HG03045 (cell line): ENCODE data around the gene POLA1.

ENCODE experiments used
- ATAC-seq: cut with Tn5 transposase; IDR thresholded peaks from one replicate; pipeline ENCODE4 v1.9.1; 2021; ENCODE audit warnings: mild to moderate bottlenecking, moderate library complexity; ENCODE audit not compliant: unreplicated experiment

POLA1 gene

DNA sequence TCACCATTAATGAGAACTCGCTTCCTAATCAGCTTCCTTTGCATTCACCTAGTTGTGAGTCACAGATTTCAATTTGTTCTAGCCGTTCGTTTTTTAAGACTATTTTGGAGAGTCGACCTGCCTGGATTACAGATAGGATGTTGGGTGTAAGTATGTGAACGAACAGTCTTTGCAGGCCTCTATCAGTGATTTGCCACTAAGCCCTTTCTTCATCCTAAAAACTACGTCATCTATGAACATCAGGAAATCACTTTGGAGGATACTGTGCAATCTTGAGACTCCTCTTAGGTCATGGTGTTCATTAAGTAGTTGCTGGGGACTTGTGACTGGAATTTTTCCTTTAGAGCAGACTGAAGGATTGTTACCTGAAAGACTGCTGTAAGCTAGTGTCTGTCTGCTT lies 1.1 kb downstream of the POLA1 start:
- ATAC-seq = no peak

DNA sequence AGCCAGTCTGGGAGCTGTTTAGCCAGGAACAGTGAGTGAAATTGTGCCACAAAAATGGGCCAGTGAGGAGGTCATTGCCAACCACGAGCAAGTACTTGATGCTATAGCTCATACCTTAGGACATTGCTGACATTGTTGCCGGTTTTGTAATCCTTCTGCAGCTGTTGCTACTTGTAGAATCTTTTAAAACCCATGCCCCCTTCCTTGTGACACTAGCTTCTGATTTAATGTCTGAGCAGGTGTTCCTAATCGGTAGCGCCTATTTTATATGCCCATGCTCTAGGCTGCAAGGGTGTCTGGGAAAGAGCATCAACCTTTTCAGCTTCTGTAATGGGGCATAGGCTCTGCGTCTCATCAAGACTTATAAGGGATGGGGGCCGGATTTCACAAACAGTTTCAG lies 2.6 kb downstream of the POLA1 start:
- no peak for ATAC-seq

GRCh38 chrX:24702362-24703184 lies 8.9 kb downstream of the POLA1 start:
- peak; percentile 97 for ATAC-seq

- no peak for ATAC-seq
Measured at GRCh38 chrX:24703185-24703494, 9.4 kb downstream of the POLA1 start.

DNA sequence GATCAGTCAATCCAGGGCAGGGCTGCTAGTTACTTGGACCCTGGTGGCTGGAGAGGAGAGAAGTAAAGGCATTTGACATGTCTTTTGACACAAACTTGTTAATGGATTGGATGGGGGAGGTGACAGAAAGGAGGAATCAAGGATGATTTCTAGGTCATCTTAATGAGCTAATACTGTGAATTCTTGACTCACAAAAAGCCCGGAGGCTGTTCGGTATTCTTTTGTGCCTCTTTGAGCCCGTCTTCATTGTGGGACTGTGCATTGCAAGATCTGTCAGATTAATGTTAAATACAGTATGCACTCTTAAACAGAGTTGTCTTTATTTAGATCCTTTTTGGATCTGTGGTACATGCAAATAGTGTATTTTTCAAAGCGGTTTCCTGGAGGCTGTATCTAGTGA lies 25.1 kb downstream of the POLA1 start:
- no peak for ATAC-seq

- no peak for ATAC-seq
Measured at GRCh38 chrX:24720036-24720435, 26.3 kb downstream of the POLA1 start.

DNA sequence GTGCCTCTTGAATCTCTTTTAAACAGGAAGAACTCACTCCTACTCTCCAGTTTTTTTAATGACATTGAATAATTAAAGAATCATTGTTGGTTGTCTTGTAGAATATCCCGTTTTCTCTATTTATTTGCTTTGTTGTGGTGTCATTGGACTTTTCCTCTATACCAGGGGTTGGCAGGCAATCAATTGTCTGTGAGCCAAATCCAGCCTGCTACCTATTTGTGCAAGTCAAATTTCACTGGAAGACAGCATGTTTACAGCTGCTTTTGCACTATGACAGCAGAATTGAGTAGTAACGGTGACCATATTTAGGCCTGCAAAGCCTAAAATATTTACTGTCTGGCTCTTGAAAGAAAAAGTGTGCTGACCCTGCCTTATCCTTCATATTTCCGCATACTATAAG lies 34.8 kb downstream of the POLA1 start:
- ATAC-seq = no peak

GRCh38 chrX:24732766-24733500 lies 39.2 kb downstream of the POLA1 start:
- no peak for ATAC-seq

DNA sequence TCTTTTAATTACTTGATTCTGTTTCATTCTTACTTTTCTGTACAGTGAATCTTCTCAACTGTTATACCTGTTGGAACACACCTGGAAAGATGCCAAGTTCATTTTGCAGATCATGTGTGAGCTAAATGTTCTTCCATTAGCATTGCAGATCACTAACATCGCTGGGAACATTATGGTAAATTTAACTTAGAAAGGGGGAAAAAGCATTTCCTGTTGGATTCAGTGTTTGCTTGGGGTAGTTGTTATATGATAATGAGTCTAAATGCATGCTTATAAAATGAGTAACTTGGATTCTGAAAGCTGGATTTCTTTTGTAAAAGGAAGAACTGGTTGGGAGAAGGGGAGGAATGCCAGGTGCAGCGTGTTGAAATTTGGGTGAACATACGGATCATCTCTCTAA lies 47.6 kb downstream of the POLA1 start:
- no peak for ATAC-seq

DNA sequence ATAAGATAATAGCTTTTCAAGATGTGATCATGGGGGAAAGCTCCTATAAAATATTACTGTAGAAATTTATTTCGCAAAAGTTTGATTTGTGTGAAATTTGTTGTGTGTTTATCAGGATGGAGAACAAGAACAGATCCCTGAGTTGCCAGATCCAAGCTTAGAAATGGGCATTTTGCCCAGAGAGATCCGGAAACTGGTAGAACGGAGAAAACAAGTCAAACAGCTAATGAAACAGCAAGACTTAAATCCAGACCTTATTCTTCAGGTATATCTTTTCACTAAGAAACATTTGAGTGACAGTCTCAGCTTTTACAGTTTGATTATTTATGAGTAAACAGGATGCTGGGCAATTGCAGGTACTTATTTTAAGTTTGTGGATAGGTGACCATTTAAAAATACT lies 54.5 kb downstream of the POLA1 start:
- ATAC-seq = no peak

DNA sequence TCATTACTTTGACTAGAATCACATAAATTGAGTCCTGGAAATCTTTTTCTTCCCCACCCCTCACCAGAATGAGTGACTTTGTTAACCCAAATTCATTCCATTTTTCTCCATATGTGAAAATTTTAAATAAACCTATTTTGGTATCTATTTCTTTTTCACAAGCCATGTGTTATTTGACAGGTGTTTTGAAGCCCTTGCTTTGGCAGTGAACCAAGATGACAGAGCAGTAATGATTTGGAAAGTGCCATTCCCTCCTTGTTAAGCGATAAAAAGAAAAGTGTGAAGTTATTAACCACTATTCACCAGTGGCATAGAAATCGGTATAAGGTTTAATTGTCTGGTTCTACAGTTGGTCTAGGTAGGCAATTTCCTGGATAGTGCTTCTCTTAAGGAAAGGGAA lies 66.1 kb downstream of the POLA1 start:
- ATAC-seq = no peak

DNA sequence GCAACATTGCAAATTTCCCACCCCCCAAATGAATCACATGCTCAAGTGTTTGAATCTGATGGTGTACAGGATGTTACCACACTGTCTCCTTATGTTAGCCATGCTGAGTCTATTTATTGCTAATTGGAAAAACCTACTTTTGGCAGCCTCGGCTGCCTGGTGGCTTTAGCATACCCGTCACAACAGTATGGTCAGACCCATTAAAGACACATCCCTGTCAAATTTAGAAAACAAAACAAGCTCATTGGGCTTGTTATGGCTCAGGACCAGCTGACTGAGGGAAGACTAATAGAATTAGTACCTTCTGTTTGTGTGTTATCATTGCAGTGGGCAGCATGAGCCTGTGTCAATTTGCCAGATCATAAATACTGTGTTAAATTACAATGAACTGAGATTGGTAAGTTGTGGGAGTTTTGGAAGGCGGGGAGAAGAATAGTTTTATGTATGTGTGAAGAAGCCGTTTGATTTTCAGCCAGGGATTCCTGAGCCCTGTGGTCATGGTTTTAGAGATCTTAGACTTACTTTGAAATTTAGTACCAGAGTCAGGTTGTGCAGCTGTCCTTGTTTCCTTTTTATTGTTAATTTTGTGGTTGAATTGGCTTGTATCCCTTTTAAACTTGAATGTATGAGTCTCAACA lies 66.8 kb downstream of the POLA1 start:
- ATAC-seq = no peak

GRCh38 chrX:24761306-24761705 lies 67.6 kb downstream of the POLA1 start:
- ATAC-seq = no peak

GRCh38 chrX:24763989-24764388 lies 70.3 kb downstream of the POLA1 start:
- ATAC-seq = no peak

- ATAC-seq = no peak
Measured at GRCh38 chrX:24767557-24767956, 73.8 kb downstream of the POLA1 start.

DNA sequence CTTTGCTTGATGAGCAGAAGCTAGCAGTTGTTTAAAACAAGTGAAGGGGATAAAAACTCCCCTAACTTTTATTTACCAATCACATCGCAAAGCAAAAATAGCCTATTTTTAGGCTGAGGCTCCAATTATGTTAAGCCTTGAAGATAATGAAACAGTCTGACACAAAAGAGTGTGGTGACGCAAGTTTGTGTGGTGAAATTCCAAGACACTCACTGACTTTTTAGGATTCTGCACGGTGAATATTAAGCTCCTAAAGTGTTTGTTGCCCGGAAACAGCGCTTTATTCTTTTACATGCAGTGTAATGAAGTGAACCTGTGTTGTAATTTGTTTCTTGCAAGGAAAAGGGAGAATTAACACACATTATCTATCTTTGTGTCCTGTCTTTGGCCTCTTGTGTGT lies 74.8 kb downstream of the POLA1 start:
- no peak for ATAC-seq

- no peak for ATAC-seq
Measured at GRCh38 chrX:24774650-24775049, 80.9 kb downstream of the POLA1 start.

DNA sequence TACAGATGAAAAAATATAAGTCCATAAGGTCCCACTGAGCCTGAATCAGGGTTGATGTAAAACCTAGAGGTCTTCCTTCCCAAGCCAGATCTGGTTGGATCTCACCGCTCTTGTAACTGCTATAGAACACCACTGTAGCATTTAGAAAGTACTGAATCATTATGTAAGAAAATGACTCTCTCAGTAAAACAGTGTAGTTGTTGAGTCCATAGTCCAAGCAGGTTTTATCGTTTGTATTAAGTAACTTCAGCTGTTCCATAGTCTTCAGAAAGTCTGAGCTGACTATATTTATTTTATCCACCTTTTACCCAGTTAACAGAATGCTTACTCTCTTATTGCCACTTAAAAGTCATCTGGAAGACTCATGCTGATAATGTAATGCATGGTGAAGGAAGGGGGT lies 82.2 kb downstream of the POLA1 start:
- no peak for ATAC-seq

- ATAC-seq = peak; percentile 90
Measured at GRCh38 chrX:24777660-24778059, 83.9 kb downstream of the POLA1 start.

DNA sequence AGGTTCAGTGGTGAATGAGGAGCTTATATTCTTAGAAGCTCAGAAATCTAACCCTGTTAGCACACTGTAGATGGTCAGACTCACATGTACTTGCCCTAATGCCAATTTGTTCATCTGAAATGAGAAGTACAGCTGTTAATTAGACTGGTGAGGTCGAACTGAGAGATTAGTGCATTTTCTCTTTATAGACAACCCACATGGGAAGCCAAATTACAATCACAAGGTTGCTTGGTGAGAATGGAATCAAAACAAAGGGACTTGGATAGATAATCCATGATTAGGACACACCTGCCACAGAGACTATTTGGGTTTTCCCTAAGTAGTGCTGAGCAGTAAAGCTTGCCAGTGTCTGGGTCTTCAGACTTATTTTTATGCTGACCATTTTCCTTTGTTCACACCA lies 88.3 kb downstream of the POLA1 start:
- ATAC-seq = no peak

- no peak for ATAC-seq
Measured at GRCh38 chrX:24789047-24789446, 95.3 kb downstream of the POLA1 start.

DNA sequence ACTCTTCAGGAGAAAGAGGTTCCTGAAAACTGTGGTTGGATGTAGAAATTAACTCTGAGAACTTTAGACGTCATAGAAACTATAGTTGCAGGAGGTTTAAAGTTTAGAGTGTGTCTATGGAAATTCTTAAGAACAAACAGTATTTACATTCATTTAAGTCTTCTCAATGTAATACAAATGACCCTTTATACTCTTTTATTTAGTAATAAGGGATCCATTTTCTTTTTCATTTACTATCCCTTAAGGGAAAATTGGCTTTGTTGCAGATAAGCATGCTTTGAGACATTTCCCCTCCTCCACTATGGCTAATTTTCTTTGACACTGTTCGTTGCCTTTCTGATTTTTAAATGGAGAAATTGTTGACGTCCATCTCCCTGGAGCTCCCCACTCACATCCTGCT lies 96.4 kb downstream of the POLA1 start:
- no peak for ATAC-seq
